Breast epithelium (tissue), 3 donors: Measurements from ENCODE around the gene UTS2R.

Source experiments
- CTCF ChIP-seq, 3 donors: fragments of 450-650 bp; IDR thresholded peaks; one replicate each; pipeline ENCODE4 v1.5.1; 2016 to 2017; ENCODE audit warnings: antibody characterized with exemption in 3 of 3, mild to moderate bottlenecking in 3 of 3, moderate library complexity in 3 of 3
- POLR2A ChIP-seq: fragments of 450-650 bp; IDR thresholded peaks from one replicate; pipeline ENCODE4 v1.6.1; 2016; ENCODE audit warnings: antibody characterized with exemption, mild to moderate bottlenecking, moderate library complexity
- POLR2AphosphoS5 ChIP-seq, 3 donors: sonication (generic); formaldehyde crosslinking; IDR thresholded peaks; one replicate each; pipeline ENCODE4 v1.6.1; 2017; ENCODE audit warnings: antibody characterized with exemption in 3 of 3

GRCh38 chr17:82384730-82385481 lies 13.3 kb downstream of the UTS2R start:
- peak in 2 of 3 donors; percentile 49 to 52 for TF ChIP-seq CTCF (IDR thresholded peaks at IDR 0.05)
- TF ChIP-seq POLR2AphosphoS5 (IDR thresholded peaks at IDR 0.05) = peak in 1 of 3 donors; percentile 62
- TF ChIP-seq POLR2A = no peak
